ENCODE results near the gene ESR1. TPM values are rescaled to one million over a fixed set of nuclear protein-coding genes. Genes with fewer than 3 reads are reported as not detected.

The ESR1 gene
- total RNA-seq, 2 experiments from 2014 or later: 0.06 TPM; not detected in 1

DNA sequence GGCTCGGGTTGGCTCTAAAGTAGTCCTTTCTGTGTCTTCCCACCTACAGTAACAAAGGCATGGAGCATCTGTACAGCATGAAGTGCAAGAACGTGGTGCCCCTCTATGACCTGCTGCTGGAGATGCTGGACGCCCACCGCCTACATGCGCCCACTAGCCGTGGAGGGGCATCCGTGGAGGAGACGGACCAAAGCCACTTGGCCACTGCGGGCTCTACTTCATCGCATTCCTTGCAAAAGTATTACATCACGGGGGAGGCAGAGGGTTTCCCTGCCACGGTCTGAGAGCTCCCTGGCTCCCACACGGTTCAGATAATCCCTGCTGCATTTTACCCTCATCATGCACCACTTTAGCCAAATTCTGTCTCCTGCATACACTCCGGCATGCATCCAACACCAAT lies 291.2 kb downstream of the ESR1 start:
- CTCF ChIA-PET (ENCODE audit: unreplicated experiment): no interaction called here
- no TSS peak for BruUV-seq (replicated peaks)
- TF ChIP-seq EZH2phosphoT487 (IDR thresholded peaks at IDR 0.05; ENCODE audit: borderline replicate concordance, low read depth, low read length): no peak
- TF ChIP-seq, protein P1, sequence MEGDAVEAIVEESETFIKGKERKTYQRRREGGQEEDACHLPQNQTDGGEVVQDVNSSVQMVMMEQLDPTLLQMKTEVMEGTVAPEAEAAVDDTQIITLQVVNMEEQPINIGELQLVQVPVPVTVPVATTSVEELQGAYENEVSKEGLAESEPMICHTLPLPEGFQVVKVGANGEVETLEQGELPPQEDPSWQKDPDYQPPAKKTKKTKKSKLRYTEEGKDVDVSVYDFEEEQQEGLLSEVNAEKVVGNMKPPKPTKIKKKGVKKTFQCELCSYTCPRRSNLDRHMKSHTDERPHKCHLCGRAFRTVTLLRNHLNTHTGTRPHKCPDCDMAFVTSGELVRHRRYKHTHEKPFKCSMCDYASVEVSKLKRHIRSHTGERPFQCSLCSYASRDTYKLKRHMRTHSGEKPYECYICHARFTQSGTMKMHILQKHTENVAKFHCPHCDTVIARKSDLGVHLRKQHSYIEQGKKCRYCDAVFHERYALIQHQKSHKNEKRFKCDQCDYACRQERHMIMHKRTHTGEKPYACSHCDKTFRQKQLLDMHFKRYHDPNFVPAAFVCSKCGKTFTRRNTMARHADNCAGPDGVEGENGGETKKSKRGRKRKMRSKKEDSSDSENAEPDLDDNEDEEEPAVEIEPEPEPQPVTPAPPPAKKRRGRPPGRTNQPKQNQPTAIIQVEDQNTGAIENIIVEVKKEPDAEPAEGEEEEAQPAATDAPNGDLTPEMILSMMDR (conservative IDR thresholded peaks at IDR 0.05; ENCODE audit: low read length): no peak

DNA sequence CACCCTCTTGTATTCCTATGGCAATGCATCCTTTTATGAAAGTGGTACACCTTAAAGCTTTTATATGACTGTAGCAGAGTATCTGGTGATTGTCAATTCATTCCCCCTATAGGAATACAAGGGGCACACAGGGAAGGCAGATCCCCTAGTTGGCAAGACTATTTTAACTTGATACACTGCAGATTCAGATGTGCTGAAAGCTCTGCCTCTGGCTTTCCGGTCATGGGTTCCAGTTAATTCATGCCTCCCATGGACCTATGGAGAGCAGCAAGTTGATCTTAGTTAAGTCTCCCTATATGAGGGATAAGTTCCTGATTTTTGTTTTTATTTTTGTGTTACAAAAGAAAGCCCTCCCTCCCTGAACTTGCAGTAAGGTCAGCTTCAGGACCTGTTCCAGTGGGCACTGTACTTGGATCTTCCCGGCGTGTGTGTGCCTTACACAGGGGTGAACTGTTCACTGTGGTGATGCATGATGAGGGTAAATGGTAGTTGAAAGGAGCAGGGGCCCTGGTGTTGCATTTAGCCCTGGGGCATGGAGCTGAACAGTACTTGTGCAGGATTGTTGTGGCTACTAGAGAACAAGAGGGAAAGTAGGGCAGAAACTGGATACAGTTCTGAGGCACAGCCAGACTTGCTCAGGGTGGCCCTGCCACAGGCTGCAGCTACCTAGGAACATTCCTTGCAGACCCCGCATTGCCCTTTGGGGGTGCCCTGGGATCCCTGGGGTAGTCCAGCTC lies 292.1 kb downstream of the ESR1 start:
- POLR2A ChIA-PET: interaction anchor here (0.9 kb wide), 1 partner anchor 97 kb away, joined by 4 read pairs; no protein-coding TSS in a partner anchor
- Histone ChIP-seq H4K20me1 (ENCODE audit: insufficient read depth, low read length) (no peaks in the 10 kb centered on the region), H3K9me3 (ENCODE audit: low read length) (no peaks in the 10 kb centered on the region), H3K4me2 (ENCODE audit: low read length) (no peak overlapping the region), H3K4me3 (ENCODE audit: low read depth, low read length, poor library complexity, severe bottlenecking) (no peak overlapping the region), H3K79me2 (ENCODE audit: insufficient read depth, low read depth, low read length) (no peaks in the 10 kb centered on the region), H2AFZ (ENCODE audit: low read length) (no peak overlapping the region), H3K27ac (ENCODE audit: low read depth, low read length, poor library complexity, severe bottlenecking) (no peak overlapping the region), H3K36me3 (ENCODE audit: insufficient read depth, low read length) (no peaks in the 10 kb centered on the region), H3K4me1 (ENCODE audit: insufficient read depth, low read length, poor library complexity, severe bottlenecking) (no peaks in the 10 kb centered on the region), H3K9me2 (ENCODE audit: insufficient read depth, low read length) (no peaks in the 10 kb centered on the region)
- intact Hi-C loops (cut with micrococcal nuclease; ENCODE audit: unreplicated experiment): no loop called here
- TF ChIP-seq EZH2phosphoT487 (IDR thresholded peaks at IDR 0.05; ENCODE audit: borderline replicate concordance, low read depth, low read length): no peak
- TF ChIP-seq, protein P1 (conservative IDR thresholded peaks at IDR 0.05; ENCODE audit: low read length): no peak
- BruUV-seq (replicated peaks): no TSS peak
- CTCF ChIA-PET (ENCODE audit: unreplicated experiment): no interaction called here
- DNase-seq (ENCODE audit: low spot score): no peak

More for the DNA sequence above, 291.2 kb downstream of the ESR1 start:
- H3K36me3 ChIP-seq (ENCODE audit: insufficient read depth, low read length): no peaks in the 10 kb centered on the region
- H3K4me1 ChIP-seq (ENCODE audit: insufficient read depth, low read length, poor library complexity, severe bottlenecking): no peaks in the 10 kb centered on the region
- no peaks in the 10 kb centered on the region for H4K20me1 ChIP-seq (ENCODE audit: insufficient read depth, low read length)
- no peak overlapping the region for H3K4me3 ChIP-seq (ENCODE audit: low read depth, low read length, poor library complexity, severe bottlenecking)
- POLR2A ChIA-PET: interaction anchor here (0.9 kb wide), 1 partner anchor 96 kb away, joined by 4 read pairs; no protein-coding TSS in a partner anchor
- H3K9me3 ChIP-seq (ENCODE audit: low read length): no peaks in the 10 kb centered on the region
- no peak overlapping the region for H3K4me2 ChIP-seq (ENCODE audit: low read length)
- H3K9me2 ChIP-seq (ENCODE audit: insufficient read depth, low read length): no peaks in the 10 kb centered on the region
- no peak overlapping the region for H3K27ac ChIP-seq (ENCODE audit: low read depth, low read length, poor library complexity, severe bottlenecking)
- intact Hi-C loops (cut with micrococcal nuclease; ENCODE audit: unreplicated experiment): no loop called here
- DNase-seq (ENCODE audit: low spot score): no peak
- H3K79me2 ChIP-seq (ENCODE audit: insufficient read depth, low read depth, low read length): no peaks in the 10 kb centered on the region
- H2AFZ ChIP-seq (ENCODE audit: low read length): no peak overlapping the region

DNA sequence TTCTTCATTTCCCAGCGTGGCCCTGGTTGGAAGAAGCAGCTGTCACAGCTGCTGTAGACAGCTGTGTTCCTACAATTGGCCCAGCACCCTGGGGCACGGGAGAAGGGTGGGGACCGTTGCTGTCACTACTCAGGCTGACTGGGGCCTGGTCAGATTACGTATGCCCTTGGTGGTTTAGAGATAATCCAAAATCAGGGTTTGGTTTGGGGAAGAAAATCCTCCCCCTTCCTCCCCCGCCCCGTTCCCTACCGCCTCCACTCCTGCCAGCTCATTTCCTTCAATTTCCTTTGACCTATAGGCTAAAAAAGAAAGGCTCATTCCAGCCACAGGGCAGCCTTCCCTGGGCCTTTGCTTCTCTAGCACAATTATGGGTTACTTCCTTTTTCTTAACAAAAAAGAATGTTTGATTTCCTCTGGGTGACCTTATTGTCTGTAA lies 292.7 kb downstream of the ESR1 start:
- no TSS peak for BruUV-seq (replicated peaks)
- POLR2A ChIA-PET: no interaction called here

More for the DNA sequence above, 292.7 kb downstream of the ESR1 start:
- Histone ChIP-seq H3K9me2 (ENCODE audit: insufficient read depth, low read length) (no peaks in the 10 kb centered on the region), H3K9me3 (ENCODE audit: low read length) (no peaks in the 10 kb centered on the region), H3K27ac (ENCODE audit: low read depth, low read length, poor library complexity, severe bottlenecking) (no peak overlapping the region), H3K4me3 (ENCODE audit: low read depth, low read length, poor library complexity, severe bottlenecking) (no peak overlapping the region), H4K20me1 (ENCODE audit: insufficient read depth, low read length) (no peaks in the 10 kb centered on the region), H3K36me3 (ENCODE audit: insufficient read depth, low read length) (no peaks in the 10 kb centered on the region), H2AFZ (ENCODE audit: low read length) (no peak overlapping the region), H3K4me1 (ENCODE audit: insufficient read depth, low read length, poor library complexity, severe bottlenecking) (no peaks in the 10 kb centered on the region), H3K4me2 (ENCODE audit: low read length) (no peak overlapping the region), H3K79me2 (ENCODE audit: insufficient read depth, low read depth, low read length) (no peaks in the 10 kb centered on the region)
- no peak for DNase-seq (ENCODE audit: low spot score)
- CTCF ChIA-PET (ENCODE audit: unreplicated experiment): no interaction called here
- TF ChIP-seq EZH2phosphoT487 (IDR thresholded peaks at IDR 0.05; ENCODE audit: borderline replicate concordance, low read depth, low read length): no peak
- intact Hi-C loops (cut with micrococcal nuclease; ENCODE audit: unreplicated experiment): no loop called here
